Testis (tissue), 3 donors: Measurements from ENCODE around the gene SLC7A14. TPM values are rescaled to one million over a fixed set of nuclear protein-coding genes. Genes with fewer than 3 reads are reported as not detected.

ENCODE experiments used
- DNase-seq: peaks from one replicate; pipeline ENCODE4 v3.0.0-alpha.2; 2019
- H3K27ac ChIP-seq, 2 donors: fragments of 200-600 bp; sonication (generic); one replicate each; pipeline ENCODE4 v1.5.1; 2019
- H3K27me3 ChIP-seq: fragments of 200-600 bp; sonication (generic); one replicate; pipeline ENCODE4 v1.5.1; 2019
- H3K36me3 ChIP-seq: fragments of 200-600 bp; sonication (generic); one replicate; pipeline ENCODE4 v1.5.1; 2017; ENCODE audit warnings: low read depth; ENCODE audit errors: missing control alignments
- H3K4me1 ChIP-seq: fragments of 200-600 bp; sonication (generic); one replicate; pipeline ENCODE4 v1.5.1; 2019
- H3K4me3 ChIP-seq, 2 donors: fragments of 200-600 bp; sonication (generic); one replicate each; pipeline ENCODE4 v1.5.1; 2017 to 2019
- H3K9me3 ChIP-seq: fragments of 200-600 bp; sonication (generic); one replicate; pipeline ENCODE4 v1.5.1; 2017
- POLR2A ChIP-seq: fragments of 450-650 bp; IDR thresholded peaks from one replicate; pipeline ENCODE4 v1.6.1; 2017; ENCODE audit warnings: antibody characterized with exemption, mild to moderate bottlenecking, moderate library complexity
- WGBS, 2 donors: methylation state at CpG; one replicate each; pipeline ENCODE4 v1.1.5; 2018; 5-methylcytosine and 5-hydroxymethylcytosine counted together
- intact Hi-C: fragments of 100-400 bp; cut with DNase I; formaldehyde crosslinking; loops from one replicate; pipeline ENCODE4 v1.15.1; 2023; ENCODE audit warnings: low total_unique reads
- polyA plus RNA-seq: library from polyadenylated mRNA; stranded (reverse); fragments of 350-450 nt; fragmentation: Illumina TruSeq; extraction: RNeasy Lipid Tissue Mini Kit (QIAGEN cat#74804); gene quantifications from one replicate; pipeline ENCODE4 v1.2.3, GENCODE V29; 2014; ENCODE audit warnings: low read depth, low replicate concordance; ENCODE audit not compliant: insufficient read depth
- total RNA-seq, 2 donors: library from RNA; depleted of rRNA; stranded (reverse); fragments of >200 nt; gene quantifications; one replicate each; pipeline ENCODE4 v1.2.3, GENCODE V29; 2016
- TF ChIP-seq, protein P1 (sequence below), 3 experiments: fragments of 450-650 bp in 2 of 3; fragments of 200-600 bp in 1 of 3; sonication (generic) in 1 of 3; IDR thresholded peaks; one replicate each; pipeline ENCODE4 v1.5.1; 2016 to 2019; ENCODE audit warnings: antibody characterized with exemption in 3 of 3, mild to moderate bottlenecking in 2 of 3, moderate library complexity in 1 of 3

Gene SLC7A14
- total and polyA plus RNA-seq, 3 donors from 2014 or later = 0.15 to 0.31 (median 0.24) TPM

DNA sequence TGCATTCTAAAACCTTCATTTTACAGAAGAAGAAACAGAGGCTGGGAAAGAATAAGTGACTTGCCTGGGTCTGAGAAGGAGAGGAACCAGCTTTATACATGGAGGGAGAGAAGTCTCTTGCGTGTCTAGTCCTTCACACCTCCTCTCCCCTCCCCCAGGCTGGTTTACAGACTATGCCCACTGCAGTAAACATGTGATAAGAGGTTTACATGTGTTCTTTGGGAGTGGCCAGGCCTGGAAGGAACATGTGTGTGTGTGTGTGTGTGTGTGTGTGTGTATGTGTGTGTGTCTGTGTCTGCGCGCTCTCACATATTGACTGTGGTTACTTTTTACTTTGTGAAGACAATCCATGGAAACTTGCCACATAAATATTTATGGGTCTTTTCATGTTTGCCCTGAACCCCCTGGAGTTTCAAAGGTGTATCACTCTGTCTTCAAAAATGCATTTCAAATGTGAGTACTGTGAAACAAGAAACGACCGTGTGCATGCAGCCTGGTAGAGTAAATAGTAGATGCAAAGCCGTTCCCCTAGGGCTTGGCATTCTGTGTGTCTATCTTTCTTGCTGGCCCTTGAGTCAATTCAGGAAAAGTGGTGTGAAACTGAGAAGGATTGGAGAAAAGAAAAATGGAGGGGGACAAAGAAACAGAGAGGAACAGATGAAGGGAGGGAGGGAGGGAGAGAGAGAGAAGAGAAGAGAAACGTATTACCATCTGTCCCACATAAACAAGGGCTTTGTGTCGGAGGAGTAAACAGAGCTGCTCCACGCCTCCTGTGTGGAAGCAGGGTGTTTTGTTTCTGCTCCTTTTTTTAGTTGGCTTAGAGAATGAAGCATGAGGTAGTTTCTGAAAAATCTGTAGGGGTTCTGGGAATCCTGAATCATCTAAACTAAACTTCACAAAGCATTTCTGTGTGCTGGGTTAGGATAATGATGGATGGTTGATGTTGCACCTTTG lies 115.5 kb downstream of the SLC7A14 start:
- DNase-seq = peak; percentile 63
- Histone ChIP-seq H3K4me3 (no peak overlapping the region), H3K4me1 (peaks cover 56% of the 10 kb centered on the region), H3K27ac (peak overlapping the region; percentile 9 to 48), H3K36me3 (no peaks in the 10 kb centered on the region), H3K9me3 (no peaks in the 10 kb centered on the region), H3K27me3 (no peaks in the 10 kb centered on the region)
- TF ChIP-seq, protein P1, sequence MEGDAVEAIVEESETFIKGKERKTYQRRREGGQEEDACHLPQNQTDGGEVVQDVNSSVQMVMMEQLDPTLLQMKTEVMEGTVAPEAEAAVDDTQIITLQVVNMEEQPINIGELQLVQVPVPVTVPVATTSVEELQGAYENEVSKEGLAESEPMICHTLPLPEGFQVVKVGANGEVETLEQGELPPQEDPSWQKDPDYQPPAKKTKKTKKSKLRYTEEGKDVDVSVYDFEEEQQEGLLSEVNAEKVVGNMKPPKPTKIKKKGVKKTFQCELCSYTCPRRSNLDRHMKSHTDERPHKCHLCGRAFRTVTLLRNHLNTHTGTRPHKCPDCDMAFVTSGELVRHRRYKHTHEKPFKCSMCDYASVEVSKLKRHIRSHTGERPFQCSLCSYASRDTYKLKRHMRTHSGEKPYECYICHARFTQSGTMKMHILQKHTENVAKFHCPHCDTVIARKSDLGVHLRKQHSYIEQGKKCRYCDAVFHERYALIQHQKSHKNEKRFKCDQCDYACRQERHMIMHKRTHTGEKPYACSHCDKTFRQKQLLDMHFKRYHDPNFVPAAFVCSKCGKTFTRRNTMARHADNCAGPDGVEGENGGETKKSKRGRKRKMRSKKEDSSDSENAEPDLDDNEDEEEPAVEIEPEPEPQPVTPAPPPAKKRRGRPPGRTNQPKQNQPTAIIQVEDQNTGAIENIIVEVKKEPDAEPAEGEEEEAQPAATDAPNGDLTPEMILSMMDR (IDR thresholded peaks at IDR 0.05) = no peak
- no peak for TF ChIP-seq POLR2A
- WGBS, 2 donors = 46 to 61% methylated on average over 9 of the region's 9 CpGs
- intact Hi-C loops = no loop called here

DNA sequence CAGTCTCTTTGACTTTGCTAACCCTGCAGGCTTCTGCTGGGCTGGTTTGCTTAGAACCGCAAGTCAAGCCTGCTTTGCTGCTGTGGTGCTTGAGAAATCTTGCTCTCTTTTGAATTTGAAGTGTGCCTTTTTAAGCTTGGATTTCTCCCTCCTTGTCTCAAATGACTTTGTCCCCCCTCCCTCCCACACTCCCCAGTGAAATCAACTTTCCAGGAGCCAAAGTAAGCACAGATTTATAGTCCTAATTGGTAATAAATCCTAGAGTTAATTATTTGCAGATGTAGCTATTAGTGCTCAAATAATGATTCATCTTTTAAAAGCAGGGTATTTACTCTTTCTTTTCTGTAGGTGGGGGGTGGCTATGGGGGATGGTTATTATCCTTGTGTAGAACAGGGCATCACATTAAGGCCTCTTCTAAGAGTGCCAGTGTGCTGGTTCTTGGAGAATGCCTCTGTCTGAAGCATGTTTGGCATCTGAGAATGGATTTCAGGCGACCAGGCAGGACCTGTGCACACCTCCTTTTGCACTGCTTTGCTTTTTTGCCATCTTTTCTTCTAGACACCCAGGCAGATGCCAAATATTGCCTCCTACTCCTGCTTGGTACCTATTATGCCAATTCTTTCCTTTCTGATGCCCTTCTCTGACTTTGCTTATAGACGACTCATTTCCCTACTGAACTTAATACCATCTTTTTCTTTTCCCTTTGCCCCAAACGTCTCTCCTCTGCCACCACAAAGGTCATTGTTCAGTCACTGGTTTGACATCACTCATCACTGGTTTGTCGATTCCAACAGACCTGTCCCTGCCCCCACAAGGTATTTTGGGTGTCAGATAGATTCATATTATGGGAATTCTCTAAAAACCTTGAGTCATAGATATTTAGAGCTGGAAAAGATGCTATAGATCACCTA lies 116.5 kb downstream of the SLC7A14 start:
- TF ChIP-seq, protein P1 (IDR thresholded peaks at IDR 0.05) = no peak
- TF ChIP-seq POLR2A = no peak
- Histone ChIP-seq H3K36me3 (no peaks in the 10 kb centered on the region), H3K4me1 (peaks cover 47% of the 10 kb centered on the region), H3K27me3 (no peaks in the 10 kb centered on the region), H3K4me3 (no peak overlapping the region), H3K9me3 (no peaks in the 10 kb centered on the region), H3K27ac (peak overlapping the region; percentile 23 to 48)
- intact Hi-C loops = no loop called here
- WGBS, 2 donors = 60 to 63% methylated on average over 5 of the region's 5 CpGs
- no peak for DNase-seq

DNA sequence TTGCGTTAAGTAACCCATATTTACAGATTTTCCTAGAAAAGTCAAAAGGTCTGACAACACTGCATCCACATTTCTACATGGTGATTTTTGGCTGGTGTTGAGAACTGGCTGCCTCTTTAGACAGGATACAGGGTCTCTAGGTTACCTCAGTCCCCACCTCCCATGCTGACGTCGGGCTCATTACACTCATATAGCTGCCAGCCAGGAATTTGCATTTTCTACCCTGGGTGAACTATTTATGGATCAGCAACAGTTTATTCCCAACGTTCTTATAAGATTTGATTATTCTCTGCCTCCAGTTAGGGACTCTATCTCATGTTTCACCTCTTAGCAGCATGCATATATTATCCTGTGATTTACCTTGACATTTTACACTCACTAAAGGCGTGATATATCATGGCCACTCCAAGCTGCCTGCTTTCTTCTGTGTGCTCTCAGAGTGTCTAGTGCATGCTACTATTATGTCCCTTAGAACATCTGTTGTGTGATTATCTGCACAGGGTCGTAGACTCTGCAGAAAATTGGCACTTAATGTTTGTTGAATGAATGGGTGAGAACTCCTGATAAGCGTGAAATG lies 118.2 kb downstream of the SLC7A14 start:
- no peak for TF ChIP-seq POLR2A
- TF ChIP-seq, protein P1 (IDR thresholded peaks at IDR 0.05) = no peak
- no peaks in the 10 kb centered on the region for H3K9me3 ChIP-seq
- H3K36me3 ChIP-seq = no peaks in the 10 kb centered on the region
- no peak overlapping the region for H3K4me3 ChIP-seq
- peaks cover 31% of the 10 kb centered on the region for H3K4me1 ChIP-seq
- intact Hi-C loops = no loop called here
- H3K27ac ChIP-seq = peak overlapping the region; percentile 21 to 57
- WGBS, 2 donors = 65 to 69% methylated on average over 6 to 7 of the region's 7 CpGs
- no peaks in the 10 kb centered on the region for H3K27me3 ChIP-seq
- no peak for DNase-seq

DNA sequence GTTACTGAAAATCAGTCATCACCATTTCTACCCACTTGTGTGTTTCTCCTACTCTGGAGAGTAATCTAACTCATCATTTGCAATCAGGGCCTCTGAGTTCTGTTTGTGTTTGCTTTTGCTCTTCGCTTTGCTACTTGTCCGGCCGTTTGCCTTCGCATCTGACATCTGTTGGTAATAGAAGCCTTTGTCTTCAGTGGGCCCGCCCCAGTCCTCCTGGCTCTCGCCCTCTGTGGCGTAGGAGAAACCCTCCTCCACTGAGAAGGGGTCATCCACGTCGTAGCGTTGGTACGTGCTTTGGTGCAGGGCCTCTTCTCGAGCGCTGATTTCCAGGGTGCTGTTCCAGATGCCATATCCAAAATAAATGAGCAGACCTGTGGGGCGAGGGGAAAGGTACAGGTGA lies 118.9 kb downstream of the SLC7A14 start:
- DNase-seq = peak; percentile 91
- no peaks in the 10 kb centered on the region for H3K9me3 ChIP-seq
- TF ChIP-seq, protein P1 (IDR thresholded peaks at IDR 0.05) = no peak
- no peak for TF ChIP-seq POLR2A
- peak overlapping the region; percentile 21 to 57 for H3K27ac ChIP-seq
- H3K4me3 ChIP-seq = no peak overlapping the region
- H3K36me3 ChIP-seq = no peaks in the 10 kb centered on the region
- WGBS, 2 donors = 60 to 75% methylated on average over 14 of the region's 14 CpGs
- peaks cover 31% of the 10 kb centered on the region for H3K4me1 ChIP-seq
- intact Hi-C loops = no loop called here
- no peaks in the 10 kb centered on the region for H3K27me3 ChIP-seq
